ENCODE results near the gene FLT1.

The FLT1 gene

DNA sequence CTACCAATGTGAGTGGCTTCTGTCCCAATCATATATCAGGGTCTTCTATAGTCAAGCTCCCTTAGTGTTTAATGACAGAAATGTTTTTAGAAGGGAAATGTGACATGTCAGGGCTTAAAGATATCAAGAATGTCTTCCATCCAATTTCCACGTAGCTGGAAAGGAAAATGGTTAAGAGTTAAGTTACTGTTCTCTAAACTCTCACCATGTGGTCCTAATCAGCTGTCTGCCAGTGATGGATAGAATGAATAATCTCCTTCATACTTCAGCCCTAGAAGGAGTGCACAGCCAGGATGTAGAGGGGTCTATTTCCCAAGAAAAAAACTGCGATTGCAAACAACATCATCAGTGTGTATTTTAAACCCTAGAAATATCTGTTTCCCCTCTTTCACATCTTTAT, 36.3 kb downstream of the FLT1 start:
- no peak for DNase-seq (ENCODE audit: low spot score)

DNA sequence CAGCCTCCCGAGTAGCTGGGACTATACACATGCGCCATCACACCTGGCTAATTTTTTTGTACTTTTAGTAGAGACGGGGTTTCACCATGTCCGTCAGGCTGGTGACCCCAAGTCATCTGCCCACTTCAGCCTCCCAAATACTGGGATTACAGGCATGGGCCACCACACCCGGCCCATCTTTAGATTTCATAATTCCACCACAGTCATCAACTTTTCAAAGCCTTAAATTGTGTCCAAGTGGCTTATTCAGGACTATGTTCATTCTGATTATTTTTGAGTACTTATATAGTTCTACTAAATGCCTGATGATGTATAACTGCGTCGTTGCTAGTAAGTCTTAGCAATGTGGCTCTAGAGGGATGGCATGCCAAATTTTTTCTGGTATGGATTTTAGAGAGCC, 36.9 kb downstream of the FLT1 start:
- DNase-seq (ENCODE audit: low spot score): no peak

DNA sequence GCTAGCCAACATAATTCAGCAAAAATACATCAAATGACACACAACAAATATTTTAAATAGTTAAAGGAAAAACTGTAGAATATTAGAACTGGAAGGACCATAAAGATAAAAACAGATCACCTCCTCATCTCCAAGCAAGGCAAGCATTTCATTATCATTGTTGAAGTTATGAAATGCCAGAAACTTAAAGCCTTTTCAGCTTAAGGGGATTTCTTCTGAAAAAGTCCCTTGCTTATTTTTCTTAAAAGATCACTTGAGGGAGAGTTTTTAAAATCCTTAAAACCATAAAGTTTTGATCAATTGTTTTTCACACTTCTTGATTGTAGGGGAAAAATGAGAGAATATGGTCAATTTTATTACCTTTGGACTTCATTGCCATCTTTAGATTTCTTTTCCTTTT, 37.4 kb downstream of the FLT1 start:
- DNase-seq (ENCODE audit: low spot score): no peak

DNA sequence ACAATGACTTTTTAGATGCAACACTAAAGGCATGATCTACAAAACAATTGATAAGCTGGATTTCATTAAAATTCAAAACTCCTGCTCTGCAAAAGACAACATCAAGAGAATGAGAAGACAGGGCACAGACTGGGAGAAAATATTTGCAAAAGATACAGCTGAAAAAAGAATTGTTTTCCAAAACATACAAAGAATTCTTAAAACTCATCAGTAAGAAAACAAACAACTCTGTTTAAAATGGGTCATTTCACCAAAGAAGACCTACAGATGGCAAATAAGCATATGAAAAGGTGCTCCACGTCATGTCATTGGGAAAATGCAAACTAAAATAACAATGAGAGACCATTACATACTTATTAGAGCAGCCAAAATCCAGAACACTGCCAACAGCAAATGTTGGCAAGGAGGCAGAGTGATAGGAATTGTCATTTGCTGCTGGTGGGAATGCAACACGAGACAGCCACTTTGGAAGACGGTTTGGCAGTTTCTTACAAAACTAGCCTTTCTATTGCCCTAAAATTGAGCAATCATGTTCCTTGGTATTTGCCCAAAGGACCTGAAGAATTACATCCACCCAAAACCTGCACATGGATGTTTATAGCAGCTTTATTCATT, 39.2 kb downstream of the FLT1 start:
- no peak for DNase-seq (ENCODE audit: low spot score)

DNA sequence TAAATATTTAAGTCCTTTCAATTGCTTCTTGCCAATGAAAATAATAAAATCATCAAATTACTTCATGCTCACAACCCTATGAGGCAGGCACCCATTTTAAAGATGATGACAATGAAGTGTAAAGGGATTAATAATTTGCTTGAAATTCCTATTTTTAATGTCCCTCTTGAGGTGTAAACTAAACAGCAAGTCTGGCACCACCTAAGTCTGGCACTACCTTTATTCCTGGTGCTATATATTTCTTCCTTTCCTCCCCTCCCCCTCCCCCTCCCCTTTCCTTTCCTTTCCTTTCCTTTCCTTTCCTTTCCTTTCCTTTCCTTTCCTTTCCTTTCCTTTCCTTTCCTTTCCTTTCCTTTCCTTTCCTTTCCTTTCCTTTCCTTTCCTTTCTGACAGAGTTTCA, 42.2 kb downstream of the FLT1 start:
- DNase-seq (ENCODE audit: low spot score): no peak

GRCh38 chr13:28451482-28452217, 43.3 kb downstream of the FLT1 start:
- no peak for DNase-seq (ENCODE audit: low spot score)

- DNase-seq (ENCODE audit: low spot score): no peak
Measured at GRCh38 chr13:28449826-28450773, 44.8 kb downstream of the FLT1 start.

DNA sequence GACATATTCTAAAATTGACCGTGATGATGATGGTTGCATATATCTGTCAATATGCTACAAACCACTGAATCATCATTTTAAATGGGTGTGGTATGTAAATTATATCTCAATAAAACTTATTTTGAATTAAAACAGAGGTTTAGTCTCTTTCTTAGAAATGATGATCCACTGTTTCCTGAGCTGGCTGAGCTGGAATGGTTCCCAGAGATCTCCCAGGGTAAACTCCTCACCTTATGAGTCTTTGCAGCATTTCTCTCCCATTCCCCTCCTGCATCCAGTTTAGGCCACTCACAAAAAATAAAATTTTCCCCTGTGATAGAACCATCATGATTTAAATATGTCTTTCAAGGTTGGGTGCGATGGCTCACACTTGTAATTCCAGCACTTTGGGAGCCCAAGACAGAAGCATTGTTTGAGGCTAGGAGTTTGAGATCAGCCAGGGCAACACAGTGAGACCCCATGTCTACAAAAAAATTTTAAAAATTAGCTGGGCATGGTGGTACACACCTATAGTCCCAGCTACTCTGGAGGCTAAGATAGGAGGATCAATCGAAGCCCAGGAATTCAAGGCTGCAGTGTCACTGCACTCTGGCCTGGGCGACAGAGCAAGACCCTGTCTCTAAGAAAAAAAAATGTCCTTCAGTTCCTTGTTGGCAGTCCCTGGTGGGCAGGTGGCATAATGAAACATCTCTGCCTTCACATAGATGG, 46.1 kb downstream of the FLT1 start:
- DNase-seq (ENCODE audit: low spot score): no peak

DNA sequence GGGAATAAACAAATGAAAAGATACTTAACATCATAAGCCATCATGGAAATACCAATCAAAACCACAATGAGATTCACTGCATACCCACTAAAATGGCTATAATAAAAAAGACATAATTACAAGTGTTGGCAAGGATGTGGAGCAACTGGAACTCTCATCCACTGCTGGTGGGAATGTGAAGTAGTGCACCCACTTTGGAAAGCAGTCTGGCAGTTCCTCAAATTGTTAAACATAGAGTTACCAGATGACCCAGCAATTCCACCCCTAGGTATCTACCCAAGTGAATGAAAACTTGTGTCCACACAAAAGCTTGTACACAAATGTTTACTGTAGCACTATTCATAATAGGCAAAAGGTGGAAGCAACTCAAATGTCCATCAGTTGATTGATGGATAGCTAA, 46.9 kb downstream of the FLT1 start:
- no peak for DNase-seq (ENCODE audit: low spot score)

- no peak for DNase-seq (ENCODE audit: low spot score)
Measured at GRCh38 chr13:28447206-28447605, 47.7 kb downstream of the FLT1 start.

DNA sequence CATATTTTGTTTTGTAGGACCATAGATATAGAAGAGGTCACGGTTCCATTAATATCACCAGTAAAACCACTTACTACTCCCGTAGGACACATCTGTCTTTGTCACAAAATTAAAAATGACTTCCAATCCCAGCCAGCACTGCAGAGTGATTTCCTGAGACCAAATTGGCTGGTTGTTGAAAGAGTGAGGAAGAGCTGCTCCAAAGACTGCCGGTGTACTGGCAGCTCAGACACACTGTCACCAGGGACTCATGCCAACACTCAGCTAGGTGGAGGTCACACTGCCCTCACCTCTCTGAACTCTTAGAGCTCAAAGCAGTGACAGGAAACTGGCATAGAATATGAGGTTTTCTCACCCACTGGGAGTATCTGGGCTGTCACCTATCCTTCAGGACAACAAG, 52.1 kb downstream of the FLT1 start:
- no peak for DNase-seq (ENCODE audit: low spot score)

- DNase-seq (ENCODE audit: low spot score): no peak
Measured at GRCh38 chr13:28441529-28441928, 53.4 kb downstream of the FLT1 start.

GRCh38 chr13:28440774-28441504, 54.0 kb downstream of the FLT1 start:
- DNase-seq (ENCODE audit: low spot score): no peak

- no peak for DNase-seq (ENCODE audit: low spot score)
Measured at GRCh38 chr13:28438598-28439334, 56.2 kb downstream of the FLT1 start.

- no peak for DNase-seq (ENCODE audit: low spot score)
Measured at GRCh38 chr13:28438067-28438466, 56.9 kb downstream of the FLT1 start.

DNA sequence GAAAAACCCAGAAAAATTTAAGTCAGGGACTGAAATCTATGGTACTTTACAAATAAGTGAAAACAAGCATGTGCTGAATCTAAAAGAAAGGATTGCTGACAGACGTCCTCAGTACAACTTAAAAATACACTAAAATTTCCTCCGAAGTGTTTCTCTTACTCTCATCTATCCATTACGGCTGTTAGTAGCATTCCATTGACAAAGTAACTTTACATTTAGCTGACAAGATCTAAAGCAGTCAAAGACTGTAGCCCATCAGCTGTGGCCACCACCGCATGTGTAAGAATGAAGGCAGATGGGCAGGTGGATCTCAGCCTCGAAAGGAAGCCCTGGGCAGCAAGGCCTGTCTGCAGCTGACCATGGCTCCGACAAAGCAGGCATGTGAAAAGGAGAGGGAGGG, 59.0 kb downstream of the FLT1 start:
- DNase-seq (ENCODE audit: low spot score): no peak

- DNase-seq (ENCODE audit: low spot score): no peak
Measured at GRCh38 chr13:28434926-28435325, 60.0 kb downstream of the FLT1 start.

DNA sequence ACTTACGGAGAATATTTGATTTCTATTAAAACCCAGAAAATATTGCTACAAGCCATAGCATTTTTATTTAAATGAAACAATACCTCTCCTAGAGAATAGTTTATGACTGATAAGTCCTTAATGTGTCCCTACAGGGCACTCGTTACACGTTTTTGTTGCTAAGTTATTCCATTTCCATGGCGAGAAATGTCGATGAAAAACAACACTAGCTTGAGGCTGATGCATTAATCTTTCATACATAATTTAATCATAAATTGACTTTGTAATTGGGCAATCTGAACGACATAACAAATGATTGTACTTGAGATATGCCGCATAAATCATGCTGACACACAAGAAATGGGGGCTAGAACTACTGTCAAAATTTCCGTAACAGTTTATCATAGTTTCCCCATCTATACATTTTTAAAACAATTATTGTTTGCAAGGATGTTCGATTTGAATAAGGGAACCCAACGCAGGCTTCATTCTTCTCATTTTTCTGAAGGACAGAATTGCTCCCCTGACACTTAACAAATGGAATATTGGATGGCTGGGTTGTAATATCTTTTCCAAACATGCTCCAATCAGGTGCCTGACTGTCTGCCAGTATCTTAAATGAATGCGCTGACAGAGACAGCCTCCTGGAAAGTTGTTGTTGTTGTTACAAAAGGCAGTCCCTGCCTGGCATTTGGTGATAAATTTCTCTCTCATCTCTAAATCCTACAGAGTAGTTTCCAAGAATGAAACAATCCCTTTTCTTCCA, 61.9 kb downstream of the FLT1 start:
- DNase-seq (ENCODE audit: low spot score): no peak

GRCh38 chr13:28429685-28430290, 65.1 kb downstream of the FLT1 start:
- no peak for DNase-seq (ENCODE audit: low spot score)

GRCh38 chr13:28429096-28429495, 65.8 kb downstream of the FLT1 start:
- DNase-seq (ENCODE audit: low spot score): no peak

All from pons (tissue), 1 donor.